Measurements from ENCODE around the gene TAAR6. TPM values are rescaled to one million over a fixed set of nuclear protein-coding genes. Genes with fewer than 3 reads are reported as not detected.

Gene TAAR6
- polyA plus RNA-seq, 2 of the 4 experiments (the other 2 are of a cell fraction): not detected

DNA sequence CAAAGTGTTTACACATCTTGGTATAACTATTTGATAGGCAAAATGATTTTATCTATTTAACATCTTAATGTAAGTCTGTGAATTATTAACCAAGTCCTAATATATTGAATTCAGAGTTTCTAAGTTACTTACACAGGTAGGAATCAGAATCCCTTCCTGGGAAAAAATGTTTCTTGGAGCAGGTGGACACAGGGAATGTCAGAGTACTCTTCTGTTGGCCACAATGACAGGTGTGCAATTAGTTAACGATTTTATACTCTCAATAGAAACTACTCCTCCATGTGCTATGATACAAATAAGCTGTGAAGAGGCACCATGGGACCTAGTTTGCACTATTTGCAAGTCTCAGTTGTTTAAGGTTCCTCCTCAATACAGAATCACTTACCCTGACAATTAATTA lies 20.2 kb downstream of the TAAR6 start:
- POLR2A ChIA-PET: no interaction called here
- ATAC-seq (no peak), DNase-seq (ENCODE audit: low read depth in 1 of 2, low spot score in 1 of 2) (no peak), FAIRE-seq (no peak)
- no peak overlapping the region for H3K27ac ChIP-seq
- no peak overlapping the region for H3K4me2 ChIP-seq
- WGBS (ENCODE audit: missing lambda C conversion rate): 0% methylated on average over 1 of the region's 1 CpG
- no peak for TF ChIP-seq EHMT2 (IDR thresholded peaks at IDR 0.05; ENCODE audit: low read depth)
- TF ChIP-seq FOXS1 (CRISPR knock-in tag; IDR thresholded peaks at IDR 0.05): no peak
- no peak for TF ChIP-seq E2F6 (IDR thresholded peaks at IDR 0.05; ENCODE audit: borderline replicate concordance, low read depth)
- no peak for TF ChIP-seq MAFK (IDR thresholded peaks at IDR 0.05; ENCODE audit: partially characterized antibody)
- no peak for TF ChIP-seq CBX8 (IDR thresholded peaks at IDR 0.05)
- TF ChIP-seq RFX5 (IDR thresholded peaks at IDR 0.05): no peak
- no peak for TF ChIP-seq EP300 (IDR thresholded peaks at IDR 0.05)
- no peak for TF ChIP-seq ESRRA (IDR thresholded peaks at IDR 0.05; ENCODE audit: borderline replicate concordance, low read length)
- TF ChIP-seq MYC (IDR thresholded peaks at IDR 0.05; ENCODE audit: borderline replicate concordance, low read length): no peak
- no peaks in the 10 kb centered on the region for H3K4me1 ChIP-seq
- no peaks in the 10 kb centered on the region for H3K9me3 ChIP-seq
- CTCF ChIA-PET: no interaction called here
- H3K4me3 ChIP-seq: no peak overlapping the region

- TF ChIP-seq POLR2AphosphoS2 (conservative IDR thresholded peaks at IDR 0.05; ENCODE audit: low read length) (no peak), BHLHE40 (IDR thresholded peaks at IDR 0.05; ENCODE audit: low read depth, low read length) (no peak), HOXB5 (CRISPR knock-in tag; IDR thresholded peaks at IDR 0.05) (no peak), KDM5A (IDR thresholded peaks at IDR 0.05) (no peak), ZNF302 (CRISPR knock-in tag; IDR thresholded peaks at IDR 0.05) (no peak), KDM1A (IDR thresholded peaks at IDR 0.05; ENCODE audit: low read depth) (no peak), JUN (IDR thresholded peaks at IDR 0.05) (no peak), RCOR1 (IDR thresholded peaks at IDR 0.05; ENCODE audit: low read depth, low read length) (no peak), CEBPB (IDR thresholded peaks at IDR 0.05) (no peak)
- TF ChIP-seq, protein P1, sequence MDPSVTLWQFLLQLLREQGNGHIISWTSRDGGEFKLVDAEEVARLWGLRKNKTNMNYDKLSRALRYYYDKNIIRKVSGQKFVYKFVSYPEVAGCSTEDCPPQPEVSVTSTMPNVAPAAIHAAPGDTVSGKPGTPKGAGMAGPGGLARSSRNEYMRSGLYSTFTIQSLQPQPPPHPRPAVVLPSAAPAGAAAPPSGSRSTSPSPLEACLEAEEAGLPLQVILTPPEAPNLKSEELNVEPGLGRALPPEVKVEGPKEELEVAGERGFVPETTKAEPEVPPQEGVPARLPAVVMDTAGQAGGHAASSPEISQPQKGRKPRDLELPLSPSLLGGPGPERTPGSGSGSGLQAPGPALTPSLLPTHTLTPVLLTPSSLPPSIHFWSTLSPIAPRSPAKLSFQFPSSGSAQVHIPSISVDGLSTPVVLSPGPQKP (IDR thresholded peaks at IDR 0.05; ENCODE audit: low read depth, low read length): no peak
- TF ChIP-seq, protein P2, sequence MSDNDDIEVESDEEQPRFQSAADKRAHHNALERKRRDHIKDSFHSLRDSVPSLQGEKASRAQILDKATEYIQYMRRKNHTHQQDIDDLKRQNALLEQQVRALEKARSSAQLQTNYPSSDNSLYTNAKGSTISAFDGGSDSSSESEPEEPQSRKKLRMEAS (IDR thresholded peaks at IDR 0.05): no peak
- FAIRE-seq (no peak), DNase-seq (ENCODE audit: low read depth in 1 of 2, low spot score in 1 of 2) (no peak), ATAC-seq (no peak)
- Histone ChIP-seq H3K4me3 (no peak overlapping the region), H3K27ac (no peak overlapping the region), H3K4me1 (no peaks in the 10 kb centered on the region), H3K4me2 (no peak overlapping the region), H3K9me3 (no peaks in the 10 kb centered on the region)
- ChIA-PET POLR2A (no interaction called here), CTCF (no interaction called here)
- WGBS (ENCODE audit: missing lambda C conversion rate): 50% methylated on average over 2 of the region's 2 CpGs
Observed at GRCh38 chr6:132592855-132593254, 22.7 kb downstream of the TAAR6 start.

DNA sequence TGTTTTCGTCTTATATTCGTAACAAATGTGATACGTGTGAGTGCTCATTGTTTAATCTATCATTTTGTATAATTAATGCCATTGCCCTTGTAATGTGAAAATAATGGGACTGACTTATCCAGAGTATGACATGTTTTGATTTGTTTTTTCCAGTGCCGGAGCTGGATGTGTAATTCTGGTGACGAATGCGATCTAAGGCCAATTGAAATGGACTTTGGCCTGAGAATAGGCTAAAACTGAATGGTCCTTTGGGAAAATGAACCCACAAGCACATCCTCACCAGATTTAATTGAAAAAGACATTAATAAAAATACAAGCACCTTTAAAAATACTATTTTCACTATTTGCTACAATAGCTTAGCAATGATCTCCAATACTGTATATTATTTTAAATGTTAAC lies 26.1 kb downstream of the TAAR6 start:
- TF ChIP-seq HOXA7 (CRISPR knock-in tag; IDR thresholded peaks at IDR 0.05) (no peak), HMGXB4 (CRISPR knock-in tag; IDR thresholded peaks at IDR 0.05; ENCODE audit: borderline replicate concordance) (no peak), NR3C1 (IDR thresholded peaks at IDR 0.05) (no peak), FOSL2 (IDR thresholded peaks at IDR 0.05) (no peak), FOSL2 (CRISPR knock-in tag; IDR thresholded peaks at IDR 0.05) (no peak), RNF2 (IDR thresholded peaks at IDR 0.05; ENCODE audit: borderline replicate concordance, low read depth) (no peak), CHD4 (IDR thresholded peaks at IDR 0.05; ENCODE audit: borderline replicate concordance) (no peak), MAZ (IDR thresholded peaks at IDR 0.05; ENCODE audit: borderline replicate concordance, low read depth, low read length) (no peak), JUN (IDR thresholded peaks at IDR 0.05) (no peak), E2F6 (IDR thresholded peaks at IDR 0.05; ENCODE audit: borderline replicate concordance, low read depth) (no peak)
- WGBS (ENCODE audit: missing lambda C conversion rate): 81% methylated on average over 6 of the region's 6 CpGs
- no peak for ATAC-seq
- CTCF ChIA-PET: no interaction called here
- no peak for DNase-seq (ENCODE audit: low read depth in 1 of 2, low spot score in 1 of 2)
- Histone ChIP-seq H3K9me3 (no peaks in the 10 kb centered on the region), H3K4me3 (no peak overlapping the region), H3K27ac (no peak overlapping the region), H3K4me2 (no peak overlapping the region), H3K4me1 (no peaks in the 10 kb centered on the region)
- POLR2A ChIA-PET: no interaction called here
- no peak for FAIRE-seq
